ENCODE results near the gene DHX35.

DHX35 gene

DNA sequence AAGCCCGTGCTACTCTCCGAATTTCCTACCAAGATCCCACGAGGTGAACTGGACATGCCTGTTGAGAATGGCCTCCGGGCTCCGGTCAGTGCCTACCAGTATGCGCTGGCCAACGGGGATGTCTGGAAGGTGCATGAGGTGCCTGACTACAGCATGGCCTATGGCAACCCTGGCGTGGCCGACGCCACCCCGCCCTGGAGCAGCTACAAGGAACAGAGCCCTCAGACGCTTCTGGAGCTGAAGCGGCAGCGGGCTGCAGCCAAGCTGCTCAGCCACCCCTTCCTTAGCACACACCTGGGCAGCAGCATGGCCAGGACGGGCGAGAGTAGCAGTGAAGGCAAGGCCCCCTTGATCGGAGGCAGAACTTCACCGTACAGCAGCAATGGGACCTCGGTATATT, 44.0 kb upstream of the DHX35 start:
- Histone ChIP-seq H3F3A (ENCODE audit: low read depth) (no peaks in the 10 kb centered on the region), H4K20me1 (ENCODE audit: insufficient read depth, low read length, poor library complexity, severe bottlenecking) (no peaks in the 10 kb centered on the region), H3K4me3 (ENCODE audit: low read length, poor library complexity, severe bottlenecking) (no peak overlapping the region), H3K9ac (ENCODE audit: low read depth, low read length, poor library complexity, severe bottlenecking) (no peak overlapping the region), H3K4me2 (ENCODE audit: low read depth, low read length, poor library complexity, severe bottlenecking) (no peak overlapping the region), H3K79me2 (ENCODE audit: insufficient read depth, low read length) (no peaks in the 10 kb centered on the region), H3K36me3 (ENCODE audit: insufficient read depth, low read length) (peaks cover 19% of the 10 kb centered on the region; the same call in 1 of the 2 replicates), H3K27me3 (ENCODE audit: insufficient read depth, low read length, poor library complexity, severe bottlenecking) (no peaks in the 10 kb centered on the region), H2AFZ (ENCODE audit: low read length) (no peak overlapping the region), H3K9me2 (replicated peaks; ENCODE audit: low read depth, low read length) (no peaks in the 10 kb centered on the region), H3K4me1 (ENCODE audit: insufficient read depth, low read length, poor library complexity, severe bottlenecking) (no peaks in the 10 kb centered on the region), H3K9me3 (ENCODE audit: insufficient read depth, low read depth, low read length) (no peaks in the 10 kb centered on the region)
- TF ChIP-seq, protein P1, sequence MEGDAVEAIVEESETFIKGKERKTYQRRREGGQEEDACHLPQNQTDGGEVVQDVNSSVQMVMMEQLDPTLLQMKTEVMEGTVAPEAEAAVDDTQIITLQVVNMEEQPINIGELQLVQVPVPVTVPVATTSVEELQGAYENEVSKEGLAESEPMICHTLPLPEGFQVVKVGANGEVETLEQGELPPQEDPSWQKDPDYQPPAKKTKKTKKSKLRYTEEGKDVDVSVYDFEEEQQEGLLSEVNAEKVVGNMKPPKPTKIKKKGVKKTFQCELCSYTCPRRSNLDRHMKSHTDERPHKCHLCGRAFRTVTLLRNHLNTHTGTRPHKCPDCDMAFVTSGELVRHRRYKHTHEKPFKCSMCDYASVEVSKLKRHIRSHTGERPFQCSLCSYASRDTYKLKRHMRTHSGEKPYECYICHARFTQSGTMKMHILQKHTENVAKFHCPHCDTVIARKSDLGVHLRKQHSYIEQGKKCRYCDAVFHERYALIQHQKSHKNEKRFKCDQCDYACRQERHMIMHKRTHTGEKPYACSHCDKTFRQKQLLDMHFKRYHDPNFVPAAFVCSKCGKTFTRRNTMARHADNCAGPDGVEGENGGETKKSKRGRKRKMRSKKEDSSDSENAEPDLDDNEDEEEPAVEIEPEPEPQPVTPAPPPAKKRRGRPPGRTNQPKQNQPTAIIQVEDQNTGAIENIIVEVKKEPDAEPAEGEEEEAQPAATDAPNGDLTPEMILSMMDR (conservative IDR thresholded peaks at IDR 0.05; ENCODE audit: low read length), result no peak
- TF ChIP-seq EZH2phosphoT487 (IDR thresholded peaks at IDR 0.05; ENCODE audit: borderline replicate concordance), result no peak

DNA sequence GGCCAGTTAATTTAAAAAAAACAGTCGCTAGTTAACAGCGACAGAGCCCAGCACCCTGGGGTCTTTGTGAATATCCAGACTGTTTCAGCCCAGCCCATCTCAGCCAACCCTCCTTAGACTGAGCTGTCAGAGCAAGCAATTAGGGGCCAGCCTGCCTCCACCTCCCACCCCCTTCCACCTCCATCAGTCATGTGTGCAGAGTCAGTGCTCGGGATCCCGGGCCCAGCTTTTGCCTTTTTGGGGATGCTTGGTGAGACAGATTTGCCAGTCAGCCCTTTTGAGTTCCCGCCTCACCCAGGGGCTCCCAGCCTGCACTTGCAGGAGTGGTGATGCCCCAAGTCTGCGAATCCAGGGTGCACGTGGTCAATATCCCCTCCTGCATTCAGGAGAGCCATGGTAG, 42.5 kb upstream of the DHX35 start:
- Histone ChIP-seq H3K4me1 (ENCODE audit: insufficient read depth, low read length, poor library complexity, severe bottlenecking) (no peaks in the 10 kb centered on the region), H3K27me3 (ENCODE audit: insufficient read depth, low read length, poor library complexity, severe bottlenecking) (no peaks in the 10 kb centered on the region), H3K9me3 (ENCODE audit: insufficient read depth, low read depth, low read length) (no peaks in the 10 kb centered on the region), H3F3A (ENCODE audit: low read depth) (no peaks in the 10 kb centered on the region), H3K36me3 (ENCODE audit: insufficient read depth, low read length) (peaks cover 15% of the 10 kb centered on the region; the same call in 1 of the 2 replicates), H2AFZ (ENCODE audit: low read length) (no peak overlapping the region), H3K4me3 (ENCODE audit: low read length, poor library complexity, severe bottlenecking) (no peak overlapping the region), H3K9me2 (replicated peaks; ENCODE audit: low read depth, low read length) (no peaks in the 10 kb centered on the region), H3K4me2 (ENCODE audit: low read depth, low read length, poor library complexity, severe bottlenecking) (no peak overlapping the region), H4K20me1 (ENCODE audit: insufficient read depth, low read length, poor library complexity, severe bottlenecking) (no peaks in the 10 kb centered on the region), H3K9ac (ENCODE audit: low read depth, low read length, poor library complexity, severe bottlenecking) (no peak overlapping the region), H3K79me2 (ENCODE audit: insufficient read depth, low read length) (no peaks in the 10 kb centered on the region)
- TF ChIP-seq, protein P1 (conservative IDR thresholded peaks at IDR 0.05; ENCODE audit: low read length), result no peak
- no peak for TF ChIP-seq EZH2phosphoT487 (IDR thresholded peaks at IDR 0.05; ENCODE audit: borderline replicate concordance)

DNA sequence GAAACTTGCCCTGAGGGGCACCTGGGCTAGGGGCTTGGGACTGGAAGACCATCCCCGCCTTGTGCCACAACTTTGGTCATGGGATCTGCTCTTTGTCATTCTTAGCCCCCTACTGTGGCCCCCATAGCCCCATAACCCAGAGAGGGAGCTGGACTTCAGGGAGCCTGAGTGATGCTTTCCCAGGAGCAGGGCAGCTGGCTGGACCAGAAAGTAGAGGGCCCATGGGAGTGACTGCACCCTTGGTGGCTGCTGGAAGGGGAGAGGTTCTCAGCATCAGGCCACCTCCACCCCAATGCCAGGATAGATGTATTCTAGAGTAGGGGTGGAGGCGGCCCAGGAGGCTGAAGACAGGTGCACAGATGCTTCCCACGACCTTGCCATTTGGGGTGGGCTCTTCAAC, 41.7 kb upstream of the DHX35 start:
- no peak for TF ChIP-seq EZH2phosphoT487 (IDR thresholded peaks at IDR 0.05; ENCODE audit: borderline replicate concordance)
- TF ChIP-seq, protein P1 (conservative IDR thresholded peaks at IDR 0.05; ENCODE audit: low read length), result no peak
- no peaks in the 10 kb centered on the region for H3K9me3 ChIP-seq (ENCODE audit: insufficient read depth, low read depth, low read length)
- no peak overlapping the region for H3K9ac ChIP-seq (ENCODE audit: low read depth, low read length, poor library complexity, severe bottlenecking)
- no peaks in the 10 kb centered on the region for H3K79me2 ChIP-seq (ENCODE audit: insufficient read depth, low read length)
- H3F3A ChIP-seq (ENCODE audit: low read depth), result no peaks in the 10 kb centered on the region
- no peaks in the 10 kb centered on the region for H3K4me1 ChIP-seq (ENCODE audit: insufficient read depth, low read length, poor library complexity, severe bottlenecking)
- no peaks in the 10 kb centered on the region for H4K20me1 ChIP-seq (ENCODE audit: insufficient read depth, low read length, poor library complexity, severe bottlenecking)
- H2AFZ ChIP-seq (ENCODE audit: low read length), result no peak overlapping the region
- peaks cover 15% of the 10 kb centered on the region; the same call in 1 of the 2 replicates for H3K36me3 ChIP-seq (ENCODE audit: insufficient read depth, low read length)
- H3K4me2 ChIP-seq (ENCODE audit: low read depth, low read length, poor library complexity, severe bottlenecking), result no peak overlapping the region
- H3K9me2 ChIP-seq (replicated peaks; ENCODE audit: low read depth, low read length), result no peaks in the 10 kb centered on the region
- H3K27me3 ChIP-seq (ENCODE audit: insufficient read depth, low read length, poor library complexity, severe bottlenecking), result no peaks in the 10 kb centered on the region
- H3K4me3 ChIP-seq (ENCODE audit: low read length, poor library complexity, severe bottlenecking), result no peak overlapping the region

Data from Loucy (cell line).